ENCODE measurements around the gene DNAJC10. TPM values are rescaled to one million over a fixed set of nuclear protein-coding genes. Genes with fewer than 3 reads are reported as not detected.

DNAJC10 gene
- total RNA-seq, 5 donors from 2014 or later (not counting 1 experiment from before 2014, with no cell fraction given): 39.5 to 52.9 (median 46.1) TPM

GRCh38 chr2:182834293-182834692 lies 118.2 kb downstream of the DNAJC10 start:
- H3K4me3 ChIP-seq (ENCODE audit: control insufficient read depth in 1 of 2, extremely low read depth in 1 of 2, low read length in 1 of 2): no peak overlapping the region
- WGBS (ENCODE audit: insufficient coverage): no CpG with 5 or more reads among the region's 1 CpG
- H3K36me3 ChIP-seq (ENCODE audit: control insufficient read depth in 2 of 2, extremely low read depth in 1 of 2, insufficient read depth in 1 of 2, low read length in 1 of 2): no peaks in the 10 kb centered on the region
- Mint-ChIP-seq H3K36me3 (no peaks in the 10 kb centered on the region), H3K27ac (no peak overlapping the region), H3K4me1 (no peaks in the 10 kb centered on the region), H3K9me3 (no peaks in the 10 kb centered on the region), H3K27me3 (peaks cover 17 to 27% of the 10 kb centered on the region in 2 donors), H3K4me3 (no peak overlapping the region)
- H3K27ac ChIP-seq (ENCODE audit: low read length): no peak overlapping the region
- no peaks in the 10 kb centered on the region for H3K27me3 ChIP-seq (replicated peaks in 1 of 2; ENCODE audit: control insufficient read depth in 2 of 2, extremely low read depth in 1 of 2, insufficient read depth in 2 of 2, low read length in 1 of 2)
- no peaks in the 10 kb centered on the region for H3K9me3 ChIP-seq
- ChIA-PET CTCF (no interaction called here), POLR2A (interaction anchor here in 1 of 2 donors (0.6 kb wide), 1 partner anchor 8 kb away, joined by 3 read pairs; no protein-coding TSS in a partner anchor)
- no peak for DNase-seq
- no peaks in the 10 kb centered on the region for H3K4me1 ChIP-seq (ENCODE audit: control insufficient read depth in 1 of 2, extremely low read depth in 1 of 2, insufficient read depth in 2 of 2, low read length in 2 of 2)
- ATAC-seq (replicated peaks in 1 of 4): no peak

- Histone ChIP-seq H3K27ac (ENCODE audit: low read length) (no peak overlapping the region), H3K9me3 (no peaks in the 10 kb centered on the region), H3K4me3 (ENCODE audit: control insufficient read depth in 1 of 2, extremely low read depth in 1 of 2, low read length in 1 of 2) (no peak overlapping the region), H3K36me3 (ENCODE audit: control insufficient read depth in 2 of 2, extremely low read depth in 1 of 2, insufficient read depth in 1 of 2, low read length in 1 of 2) (no peaks in the 10 kb centered on the region), H3K4me1 (ENCODE audit: control insufficient read depth in 1 of 2, extremely low read depth in 1 of 2, insufficient read depth in 2 of 2, low read length in 2 of 2) (no peaks in the 10 kb centered on the region), H3K27me3 (replicated peaks in 1 of 2; ENCODE audit: control insufficient read depth in 2 of 2, extremely low read depth in 1 of 2, insufficient read depth in 2 of 2, low read length in 1 of 2) (no peaks in the 10 kb centered on the region)
- ChIA-PET CTCF (no interaction called here), POLR2A (no interaction called here)
- peaks cover 22 to 27% of the 10 kb centered on the region in 2 donors for H3K27me3 Mint-ChIP-seq
- H3K9me3 Mint-ChIP-seq: no peaks in the 10 kb centered on the region
- no peak for ATAC-seq (replicated peaks in 1 of 4)
- H3K4me1 Mint-ChIP-seq: no peaks in the 10 kb centered on the region
- H3K27ac Mint-ChIP-seq: no peak overlapping the region
- H3K4me3 Mint-ChIP-seq: no peak overlapping the region
- no peak for DNase-seq
- H3K36me3 Mint-ChIP-seq: no peaks in the 10 kb centered on the region
- 100% methylated on average over 1 of the region's 3 CpGs for WGBS (ENCODE audit: insufficient coverage)
Observed at GRCh38 chr2:182836451-182836850, 120.4 kb downstream of the DNAJC10 start.

Other genes starting within 250 kb of the DNAJC10 start
- under 1 TPM in 3 of 5 donors, not detected in 2; 0.06 to 0.15 (median 0.07) TPM for gene FRZB, start 150.4 kb downstream of the DNAJC10 start, total RNA-seq